ENCODE data around the gene TDRD7. TPM values are rescaled to one million over a fixed set of nuclear protein-coding genes. Genes with fewer than 3 reads are reported as not detected.
A peak's percentile ranks its signal among the peaks of the same experiment; 100 is the strongest.

Gene TDRD7
- total and polyA plus RNA-seq, 2 experiments from 2014 or later = 10.4 to 18.2 TPM

GRCh38 chr9:97403746-97404316, 8.1 kb upstream of the TDRD7 start:
- Histone ChIP-seq H3K4me2 (no peak overlapping the region), H3K9me3 (ENCODE audit: low read depth) (no peaks in the 10 kb centered on the region), H3K27ac (peak overlapping the region; percentile 89), H3K27me3 (no peaks in the 10 kb centered on the region), H3K36me3 (replicated peaks; ENCODE audit: insufficient read depth, low read depth) (no peaks in the 10 kb centered on the region), H3K4me1 (ENCODE audit: insufficient read depth) (peaks cover 23% of the 10 kb centered on the region), H4K20me1 (ENCODE audit: insufficient read depth, poor library complexity, severe bottlenecking) (no peaks in the 10 kb centered on the region), H3K79me2 (no peaks in the 10 kb centered on the region), H2AFZ (peak overlapping the region; percentile 39), H3K4me3 (no peak overlapping the region), H3K9me2 (replicated peaks; ENCODE audit: insufficient read depth) (no peaks in the 10 kb centered on the region)
- DNase-seq (ENCODE audit: low spot score) = no peak
- WGBS (ENCODE audit: low lambda C conversion rate, missing lambda C conversion rate) = 89% methylated on average over 4 of the region's 4 CpGs
- TF ChIP-seq EZH2 (IDR thresholded peaks at IDR 0.05; ENCODE audit: borderline replicate concordance) (no peak), CTCF (IDR thresholded peaks at IDR 0.05; ENCODE audit: poor library complexity) (no peak), EZH2phosphoT487 (IDR thresholded peaks at IDR 0.05; ENCODE audit: low read depth, severe bottlenecking, unreplicated experiment) (no peak)

GRCh38 chr9:97405551-97405950, 6.3 kb upstream of the TDRD7 start:
- Histone ChIP-seq H3K36me3 (replicated peaks; ENCODE audit: insufficient read depth, low read depth) (no peaks in the 10 kb centered on the region), H3K4me2 (no peak overlapping the region), H3K4me3 (no peak overlapping the region), H3K27ac (peak overlapping the region; percentile 92), H3K9me2 (replicated peaks; ENCODE audit: insufficient read depth) (no peaks in the 10 kb centered on the region), H4K20me1 (ENCODE audit: insufficient read depth, poor library complexity, severe bottlenecking) (no peaks in the 10 kb centered on the region), H2AFZ (no peak overlapping the region), H3K4me1 (ENCODE audit: insufficient read depth) (peaks cover 21% of the 10 kb centered on the region), H3K27me3 (no peaks in the 10 kb centered on the region), H3K9me3 (ENCODE audit: low read depth) (no peaks in the 10 kb centered on the region), H3K79me2 (no peaks in the 10 kb centered on the region)
- WGBS (ENCODE audit: low lambda C conversion rate, missing lambda C conversion rate) = 54% methylated on average over 2 of the region's 2 CpGs
- no peak for DNase-seq (ENCODE audit: low spot score)
- TF ChIP-seq EZH2phosphoT487 (IDR thresholded peaks at IDR 0.05; ENCODE audit: low read depth, severe bottlenecking, unreplicated experiment) (no peak), CTCF (IDR thresholded peaks at IDR 0.05; ENCODE audit: poor library complexity) (no peak), EZH2 (IDR thresholded peaks at IDR 0.05; ENCODE audit: borderline replicate concordance) (no peak)

- Histone ChIP-seq H3K9me3 (ENCODE audit: low read depth) (no peaks in the 10 kb centered on the region), H3K27me3 (no peaks in the 10 kb centered on the region), H3K36me3 (replicated peaks; ENCODE audit: insufficient read depth, low read depth) (no peaks in the 10 kb centered on the region), H3K4me2 (peak overlapping the region; percentile 54), H3K4me1 (ENCODE audit: insufficient read depth) (peaks cover 21% of the 10 kb centered on the region), H3K4me3 (no peak overlapping the region), H3K9me2 (replicated peaks; ENCODE audit: insufficient read depth) (no peaks in the 10 kb centered on the region), H3K79me2 (no peaks in the 10 kb centered on the region), H2AFZ (no peak overlapping the region), H3K27ac (peak overlapping the region; percentile 92), H4K20me1 (ENCODE audit: insufficient read depth, poor library complexity, severe bottlenecking) (no peaks in the 10 kb centered on the region)
- TF ChIP-seq EZH2 (IDR thresholded peaks at IDR 0.05; ENCODE audit: borderline replicate concordance) (no peak), EZH2phosphoT487 (IDR thresholded peaks at IDR 0.05; ENCODE audit: low read depth, severe bottlenecking, unreplicated experiment) (no peak), CTCF (IDR thresholded peaks at IDR 0.05; ENCODE audit: poor library complexity) (no peak)
- 49% methylated on average over 3 of the region's 3 CpGs for WGBS (ENCODE audit: low lambda C conversion rate, missing lambda C conversion rate)
- no peak for DNase-seq (ENCODE audit: low spot score)
Observed at GRCh38 chr9:97406620-97407177, 5.2 kb upstream of the TDRD7 start.

Measured in hepatocyte (in vitro differentiated cells).